Fibroblast of skin of left biceps (primary cell): ENCODE results near the gene KLHL29.

Source experiments
- DNase-seq, 2 experiments: peaks; one replicate each; pipeline ENCODE4 v3.0.0-alpha.2; 2013; ENCODE audit warnings: low read depth in 2 of 2

Gene KLHL29

DNA sequence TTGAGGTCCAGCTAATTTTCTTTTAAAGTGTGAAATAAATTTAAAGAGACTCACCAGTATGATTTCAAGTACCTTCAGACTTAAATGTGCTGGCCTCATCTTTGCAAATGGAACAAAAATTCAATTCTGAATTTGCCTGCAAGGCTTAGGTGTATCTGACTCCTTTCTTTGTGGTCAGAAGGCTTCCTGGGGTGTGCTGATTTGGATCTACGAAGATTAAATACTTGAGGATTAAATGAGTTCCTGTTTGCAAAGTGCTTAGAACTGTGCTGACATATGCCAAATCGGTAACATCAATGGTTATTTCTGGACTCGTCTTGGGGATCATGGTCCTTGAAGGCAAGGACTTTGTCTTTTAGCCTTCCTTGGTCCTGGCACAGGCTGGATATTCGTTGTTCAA, 9.7 kb downstream of the KLHL29 start:
- no peak for DNase-seq

DNA sequence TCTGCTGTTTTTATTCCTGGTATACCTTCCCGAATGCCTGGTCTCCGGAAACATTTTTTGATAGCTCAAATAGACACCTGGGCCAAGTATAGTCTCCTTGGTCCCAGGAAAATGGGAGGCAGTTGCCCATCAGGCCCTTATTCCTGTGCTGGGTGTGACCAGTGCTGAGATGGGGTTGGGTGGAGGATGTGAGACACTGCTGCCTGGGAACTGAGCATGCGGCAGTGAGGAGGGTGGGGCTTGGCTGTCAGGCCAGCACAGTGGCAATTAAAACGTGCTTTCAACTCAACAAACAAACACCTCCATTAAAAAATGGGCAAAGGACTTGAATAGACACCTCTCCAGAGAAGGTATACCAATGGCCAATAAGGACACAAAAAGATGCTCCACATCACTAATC, 12.5 kb downstream of the KLHL29 start:
- DNase-seq: no peak

DNA sequence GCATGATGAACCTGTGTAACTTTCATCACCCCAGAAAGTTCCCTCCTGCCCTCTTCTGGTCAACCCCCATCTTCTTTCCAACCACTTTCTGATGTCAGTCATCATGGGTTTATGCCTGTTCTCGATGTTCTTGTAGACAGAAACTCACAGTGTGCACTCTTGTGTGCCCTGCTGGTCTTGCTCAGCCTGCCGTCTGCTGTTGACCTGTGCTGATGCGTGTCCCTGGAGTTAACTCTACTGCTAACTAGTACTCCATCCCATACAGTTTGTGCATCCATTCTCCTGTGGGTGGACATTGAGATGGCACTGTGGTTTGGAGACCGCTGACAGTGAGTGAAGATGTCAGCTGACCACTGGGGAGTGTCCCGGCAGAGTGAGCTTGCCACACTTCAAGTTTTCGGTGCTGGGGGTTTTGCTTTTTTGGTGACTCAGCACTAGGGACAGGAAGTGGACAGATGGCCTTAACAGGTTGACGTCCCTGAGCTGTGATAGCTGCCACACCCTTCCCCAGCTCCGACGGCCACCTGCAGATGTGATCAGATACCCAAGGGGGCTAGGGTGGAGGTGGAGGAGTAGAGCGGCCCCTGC, 14.8 kb downstream of the KLHL29 start:
- no peak for DNase-seq

DNA sequence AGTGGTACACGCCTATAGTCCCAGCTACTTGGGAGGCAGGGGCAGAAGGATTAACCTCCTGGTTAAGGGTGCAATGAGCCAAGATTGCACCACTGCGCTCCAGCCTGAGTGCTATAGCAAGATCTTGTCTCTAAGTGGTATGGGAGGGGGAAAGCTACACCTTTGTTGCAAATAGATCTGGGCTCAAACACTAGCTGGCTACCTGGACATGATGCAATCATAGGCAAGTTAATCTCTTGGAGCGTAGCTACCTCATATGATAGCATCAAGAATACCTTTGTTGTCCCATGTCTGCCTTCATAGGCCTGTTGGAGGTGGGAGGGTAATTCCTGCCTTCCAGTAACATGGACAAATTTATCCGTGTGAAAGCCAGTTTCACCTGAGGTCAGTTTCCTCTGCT, 15.7 kb downstream of the KLHL29 start:
- DNase-seq: no peak

DNA sequence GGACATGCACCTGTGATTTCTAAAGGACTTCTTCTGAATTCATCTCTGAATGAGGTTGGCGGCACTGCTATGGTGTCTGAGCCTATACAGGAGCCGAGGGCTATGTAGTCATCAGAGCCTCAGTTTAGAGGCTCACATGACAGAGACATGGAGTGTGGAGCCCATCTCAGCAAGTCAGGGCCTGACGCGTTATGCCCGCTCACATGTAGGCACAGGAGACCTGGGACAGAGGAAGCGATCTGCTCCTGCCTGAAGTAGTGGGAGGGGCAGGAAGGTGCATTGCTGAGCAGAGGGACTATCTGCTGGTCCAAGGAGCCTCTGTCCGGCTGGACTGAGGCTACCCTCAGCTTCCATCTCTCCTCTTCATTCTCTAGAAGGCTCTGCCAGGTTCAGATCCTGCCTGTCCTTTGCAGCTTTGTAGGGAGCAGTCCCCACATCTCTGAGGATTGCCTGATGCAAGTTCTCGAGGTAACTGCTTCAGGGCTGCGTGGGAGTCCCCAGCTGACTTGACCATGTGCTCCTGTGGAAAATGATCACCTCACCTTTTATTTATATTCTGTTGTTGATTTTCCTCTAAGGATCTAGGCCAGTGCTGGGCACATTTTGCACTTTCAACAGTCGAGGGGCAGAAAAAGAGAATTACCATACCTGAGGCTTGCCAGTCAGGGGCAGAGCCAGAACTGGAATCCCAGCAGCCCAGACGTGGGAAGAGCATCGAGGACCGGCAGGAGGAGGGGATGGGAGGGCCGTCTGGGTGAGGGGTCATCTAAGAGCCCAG, 16.6 kb downstream of the KLHL29 start:
- DNase-seq: no peak

DNA sequence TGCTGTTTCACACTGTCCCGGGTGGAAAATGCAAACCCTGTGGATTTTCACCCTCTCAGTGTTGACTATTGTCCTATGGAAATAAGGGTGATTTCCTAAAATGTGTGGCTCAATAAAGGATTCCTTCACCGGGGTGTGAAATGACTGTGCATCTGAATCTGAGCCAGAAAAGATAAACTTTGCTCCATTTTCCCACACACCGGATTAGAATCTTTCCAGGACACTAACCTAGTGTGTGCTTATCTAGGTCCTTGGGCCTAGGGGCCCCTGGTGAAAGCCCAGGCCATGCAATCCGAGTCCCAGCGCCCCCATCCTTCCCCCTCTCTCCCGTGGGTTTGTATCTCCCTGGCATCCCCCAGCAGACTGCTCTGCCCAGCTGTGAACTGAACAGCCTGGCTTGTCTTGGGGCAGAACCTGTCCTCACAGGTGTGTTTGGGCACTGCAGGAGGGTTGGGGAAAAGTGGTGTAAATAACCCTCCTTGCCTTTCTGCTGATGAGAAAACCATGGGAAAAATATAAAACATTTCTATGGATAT, 17.3 kb downstream of the KLHL29 start:
- DNase-seq: no peak

DNA sequence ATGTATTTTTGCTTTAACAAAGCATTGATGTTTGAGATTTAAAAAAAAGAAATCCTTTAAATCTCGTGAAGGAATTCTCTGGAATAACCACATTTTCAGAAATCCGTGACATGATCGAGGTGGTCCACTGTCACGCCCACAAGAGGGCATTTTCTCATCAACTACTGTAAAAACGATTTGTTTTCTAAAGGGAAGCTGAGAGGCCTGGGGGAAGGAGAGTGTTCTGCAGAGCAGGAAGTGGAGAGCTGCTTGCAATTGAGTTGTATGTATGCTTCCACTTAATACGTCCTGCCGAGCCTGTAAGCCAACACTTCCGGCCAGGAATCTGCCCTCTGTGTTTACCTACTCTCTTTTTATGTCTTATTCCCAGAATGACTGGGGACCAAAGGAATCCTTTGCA, 19.4 kb downstream of the KLHL29 start:
- peak; percentile 55 to 61 for DNase-seq

DNA sequence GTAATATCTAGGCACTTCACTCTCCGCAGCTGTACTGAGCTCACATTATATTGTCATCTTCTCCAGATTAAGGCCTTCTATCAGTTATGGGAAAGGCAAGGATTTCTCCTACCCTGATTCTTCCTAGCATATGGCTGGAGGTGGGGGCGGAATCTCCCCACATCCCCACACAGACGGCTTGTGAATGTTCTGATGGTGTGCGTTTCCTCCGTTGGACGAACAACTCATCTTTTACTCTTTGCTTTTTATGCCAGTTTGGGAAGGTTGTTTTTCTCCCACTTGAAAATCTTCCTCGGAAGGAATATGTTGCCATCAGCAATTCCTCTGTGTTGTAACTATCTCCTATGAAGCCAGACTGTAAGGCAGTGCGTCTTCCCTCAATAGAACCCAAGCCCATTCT, 24.3 kb downstream of the KLHL29 start:
- DNase-seq: no peak

DNA sequence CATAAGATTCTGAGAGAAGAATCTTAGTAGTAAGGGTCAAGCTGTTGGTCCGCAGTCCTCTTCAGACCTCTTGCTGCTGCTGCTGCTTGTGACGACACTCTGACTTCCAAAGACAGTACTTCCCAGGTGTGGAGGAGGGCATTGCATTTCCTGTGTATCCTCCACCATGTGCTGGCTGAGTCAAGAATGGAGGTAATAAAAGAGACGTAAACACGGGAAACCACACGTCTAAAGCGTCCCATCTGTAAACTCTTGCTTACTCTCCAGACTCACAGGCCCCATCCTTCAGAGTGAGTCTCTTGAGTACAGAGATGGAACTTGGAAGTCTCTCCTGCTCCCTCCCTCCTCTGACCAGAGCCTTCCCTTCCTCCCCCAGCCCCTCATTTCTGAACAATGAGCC, 25.6 kb downstream of the KLHL29 start:
- no peak for DNase-seq

DNA sequence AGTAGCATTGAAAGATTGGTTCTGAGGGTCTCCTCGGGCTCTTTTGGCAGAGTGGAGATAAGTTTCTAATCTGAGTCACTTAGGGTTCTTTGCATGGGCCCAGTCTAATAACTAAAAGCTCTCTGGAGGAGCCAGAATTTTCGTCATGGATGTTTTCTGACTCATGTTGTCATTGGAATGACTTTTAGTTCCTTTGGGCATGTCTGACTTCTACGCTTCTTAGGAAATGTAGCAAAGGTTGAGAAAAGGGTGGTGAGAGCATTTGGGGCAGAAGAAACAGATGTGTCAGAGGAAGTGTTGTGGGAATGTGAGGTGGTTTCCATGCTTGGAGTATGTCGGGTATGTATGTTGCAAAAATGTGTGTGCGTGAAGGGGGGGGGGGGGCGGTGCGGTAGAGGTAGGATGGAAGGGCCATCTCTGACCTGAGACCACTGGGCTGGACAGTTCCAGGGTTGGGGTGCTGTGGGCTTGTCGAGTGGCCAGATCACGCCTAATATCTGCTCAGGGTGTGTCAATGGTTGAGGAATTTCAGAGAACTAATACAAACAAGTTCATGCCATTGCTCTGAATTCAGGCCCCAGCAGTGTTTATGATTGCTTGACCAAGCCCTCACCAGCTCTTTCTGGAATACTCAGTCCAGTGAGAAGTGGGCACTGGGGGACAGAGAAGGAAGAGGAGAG, 26.9 kb downstream of the KLHL29 start:
- peak; percentile 82 to 84 for DNase-seq

DNA sequence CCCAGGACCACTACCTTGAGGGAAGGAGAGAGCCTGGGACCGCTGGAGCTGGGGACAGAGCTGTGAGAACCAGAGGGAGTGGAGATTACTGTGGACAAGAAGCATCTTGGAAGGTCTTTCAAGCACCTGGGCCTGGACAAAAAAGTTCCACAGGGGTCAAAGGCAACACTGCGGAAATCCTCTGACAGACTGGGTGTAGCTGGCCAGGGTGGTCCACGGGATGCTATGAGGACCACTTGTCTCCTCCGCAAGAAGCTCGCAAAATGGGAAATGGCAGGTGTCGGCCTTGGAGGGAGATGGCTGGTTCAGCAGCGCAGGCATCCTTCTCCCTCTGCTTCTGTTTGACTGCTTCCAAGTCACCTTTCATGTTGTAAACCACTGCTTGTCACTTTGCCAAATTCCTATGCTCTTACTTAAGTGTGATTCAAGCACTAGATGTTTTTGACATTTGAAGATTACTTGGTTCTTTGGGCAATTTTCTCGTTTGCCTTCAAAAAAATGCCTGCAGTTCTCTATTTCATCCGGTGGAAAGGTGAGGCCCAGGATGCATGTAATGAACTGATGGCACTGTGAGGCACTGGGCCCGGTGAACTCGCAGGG, 27.7 kb downstream of the KLHL29 start:
- no peak for DNase-seq

DNA sequence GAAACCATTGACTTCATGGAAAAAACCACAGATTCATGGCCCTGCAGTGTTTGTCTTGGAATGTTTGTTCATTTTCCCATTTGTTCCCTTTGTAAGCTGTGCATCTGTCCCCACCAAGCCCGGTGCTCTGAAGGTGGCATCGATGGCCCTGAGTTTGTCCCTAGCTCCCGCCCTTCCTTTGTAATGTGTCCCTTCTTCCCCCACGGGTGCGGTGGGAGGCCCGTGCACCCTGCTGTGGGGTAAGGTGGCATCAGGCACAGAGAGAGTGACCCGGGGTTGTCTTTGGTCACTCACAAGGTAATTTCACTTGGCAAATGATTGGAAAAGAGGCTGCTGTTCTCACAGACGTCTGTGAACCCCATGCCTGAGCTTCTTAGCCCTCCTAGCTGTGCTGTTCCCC, 28.7 kb downstream of the KLHL29 start:
- no peak for DNase-seq

DNA sequence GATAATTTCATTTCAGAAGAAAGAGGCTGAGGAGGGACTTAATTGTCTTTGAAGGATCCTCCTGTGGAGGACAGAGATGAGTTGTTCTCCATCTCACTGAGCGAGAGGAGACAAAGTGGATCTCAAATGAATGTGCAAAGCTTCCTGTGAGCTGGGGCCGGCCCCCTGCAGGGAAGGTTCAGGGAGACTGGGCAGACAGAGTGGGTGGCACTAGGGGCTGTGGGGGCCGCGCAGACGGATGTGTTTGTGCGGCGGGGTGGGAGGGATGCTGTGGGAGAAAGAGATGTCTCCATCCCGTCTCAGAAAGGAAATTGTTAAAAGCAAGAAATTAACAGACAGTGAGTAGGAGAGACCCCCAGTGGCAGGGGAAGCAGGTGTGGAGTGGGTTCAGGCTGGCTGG, 29.1 kb downstream of the KLHL29 start:
- no peak for DNase-seq

DNA sequence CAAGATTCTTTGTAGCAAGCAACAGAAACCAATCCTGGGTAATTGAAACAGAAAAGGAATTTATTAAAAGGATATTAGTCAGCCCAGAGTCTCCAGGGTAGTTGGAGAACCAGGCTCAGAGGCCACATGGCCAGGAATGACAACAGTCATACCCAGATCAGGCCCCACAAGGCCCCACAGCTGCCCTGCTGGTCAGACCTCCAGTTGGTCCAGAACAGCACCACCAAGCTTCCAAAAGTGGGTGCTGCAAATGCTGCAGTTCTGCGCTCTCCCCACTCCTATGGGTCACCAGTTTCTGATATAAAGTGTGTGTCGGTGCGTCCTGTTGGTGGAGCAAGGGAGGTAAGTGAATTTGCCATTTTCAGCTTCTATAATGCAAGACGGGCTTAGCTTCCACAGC, 29.9 kb downstream of the KLHL29 start:
- no peak for DNase-seq

DNA sequence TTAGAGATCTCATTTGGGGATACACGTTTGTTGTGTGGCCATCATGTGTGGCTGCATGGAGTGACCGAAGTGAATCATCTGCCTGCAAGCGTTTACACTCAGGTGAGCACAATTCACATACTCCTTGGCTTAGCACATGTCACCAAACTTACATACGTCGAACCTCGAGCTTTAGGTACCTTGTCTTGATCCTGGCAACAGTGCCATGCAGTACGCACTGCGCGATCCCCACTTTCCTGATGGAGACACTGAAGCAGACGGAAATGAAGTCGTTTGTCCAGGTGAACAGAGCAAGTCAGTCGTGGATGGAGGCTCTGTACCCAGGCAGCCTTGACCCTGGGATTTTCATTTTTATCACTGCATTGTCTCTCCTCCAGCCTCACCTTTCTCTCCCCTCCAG, 32.3 kb downstream of the KLHL29 start:
- no peak for DNase-seq

DNA sequence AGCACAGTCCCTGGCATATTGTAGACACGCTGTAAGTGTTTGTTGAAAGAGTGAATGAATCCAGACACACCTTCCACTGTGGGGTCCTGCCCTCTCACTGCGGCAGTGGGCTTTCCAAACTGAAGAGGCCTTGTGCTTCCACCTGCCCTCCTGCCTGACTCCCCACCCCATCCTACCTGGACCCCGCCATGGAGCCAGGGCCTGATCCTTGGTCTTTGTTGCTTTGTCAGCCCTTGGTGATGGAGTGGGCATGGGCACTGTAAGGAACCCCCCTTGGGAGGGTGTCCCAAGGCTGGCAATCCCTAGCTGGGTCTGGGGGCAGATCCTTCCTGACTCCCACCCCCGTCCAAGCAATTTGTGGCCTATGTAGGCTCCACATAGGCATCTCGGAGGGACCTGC, 33.1 kb downstream of the KLHL29 start:
- DNase-seq: no peak

DNA sequence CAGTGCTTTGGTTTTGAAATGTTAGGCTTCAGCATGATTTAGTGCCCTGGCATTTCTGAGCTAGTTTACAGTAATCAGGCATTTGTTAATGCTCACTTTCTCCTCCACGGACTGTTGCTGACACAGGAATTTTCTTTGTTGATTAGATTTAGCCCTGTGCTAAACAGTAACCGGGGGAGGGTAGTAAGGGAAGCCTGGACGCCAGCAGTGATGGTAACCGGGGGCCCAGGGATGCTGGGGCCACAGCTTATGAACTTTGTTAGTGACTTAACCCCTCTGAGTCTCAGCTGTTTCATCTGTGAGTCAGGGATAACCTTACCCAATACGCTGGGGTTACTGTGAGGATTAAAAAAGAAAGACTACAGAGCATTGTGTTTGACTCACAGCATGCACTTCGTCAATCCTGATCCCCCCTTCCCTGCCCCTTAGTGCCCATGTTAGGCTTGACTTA, 33.5 kb downstream of the KLHL29 start:
- no peak for DNase-seq

DNA sequence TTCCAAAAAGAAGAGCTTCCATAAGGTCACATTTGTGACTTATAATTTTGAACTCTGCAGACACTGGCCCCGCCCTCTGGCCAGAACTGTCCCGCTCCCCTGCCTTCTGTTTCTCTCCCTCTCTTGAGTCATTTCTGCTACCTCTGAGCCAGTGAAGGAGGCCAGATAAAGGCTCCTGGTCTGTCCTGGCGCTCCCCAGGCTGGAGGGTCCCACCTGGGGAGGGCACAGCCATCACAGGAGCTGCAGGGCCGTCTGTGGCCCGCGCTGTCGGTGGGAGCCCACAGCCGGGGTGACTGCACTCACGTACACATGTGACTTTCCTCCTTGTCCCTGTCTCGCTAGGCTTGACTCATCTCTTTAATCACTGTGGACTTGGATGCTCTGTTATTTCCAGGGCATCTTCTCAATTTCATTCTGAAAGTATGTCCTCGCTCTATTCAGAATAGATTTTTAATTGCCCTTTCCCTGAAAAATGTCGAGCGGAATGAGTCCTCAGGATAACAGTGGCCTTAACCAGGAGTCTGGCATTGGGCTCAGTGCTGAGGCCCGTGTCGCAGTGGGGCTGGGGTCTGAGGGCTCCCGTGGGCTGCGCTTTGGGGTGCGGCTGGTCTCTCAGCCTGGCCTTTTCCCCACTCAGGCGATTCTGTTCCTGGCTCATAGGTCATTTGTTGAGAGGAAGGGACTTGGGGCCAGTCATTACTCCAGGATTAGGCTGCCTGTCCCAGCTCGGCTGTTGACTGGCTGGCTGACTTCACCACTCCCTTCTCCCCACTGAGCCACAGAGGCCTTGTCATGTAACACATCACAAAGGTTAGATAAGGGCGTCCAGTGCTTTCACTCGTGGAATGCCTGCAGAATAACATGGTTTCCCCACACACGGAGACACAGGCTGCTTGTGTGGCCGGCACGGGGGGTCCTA, 34.5 kb downstream of the KLHL29 start:
- no peak for DNase-seq

DNA sequence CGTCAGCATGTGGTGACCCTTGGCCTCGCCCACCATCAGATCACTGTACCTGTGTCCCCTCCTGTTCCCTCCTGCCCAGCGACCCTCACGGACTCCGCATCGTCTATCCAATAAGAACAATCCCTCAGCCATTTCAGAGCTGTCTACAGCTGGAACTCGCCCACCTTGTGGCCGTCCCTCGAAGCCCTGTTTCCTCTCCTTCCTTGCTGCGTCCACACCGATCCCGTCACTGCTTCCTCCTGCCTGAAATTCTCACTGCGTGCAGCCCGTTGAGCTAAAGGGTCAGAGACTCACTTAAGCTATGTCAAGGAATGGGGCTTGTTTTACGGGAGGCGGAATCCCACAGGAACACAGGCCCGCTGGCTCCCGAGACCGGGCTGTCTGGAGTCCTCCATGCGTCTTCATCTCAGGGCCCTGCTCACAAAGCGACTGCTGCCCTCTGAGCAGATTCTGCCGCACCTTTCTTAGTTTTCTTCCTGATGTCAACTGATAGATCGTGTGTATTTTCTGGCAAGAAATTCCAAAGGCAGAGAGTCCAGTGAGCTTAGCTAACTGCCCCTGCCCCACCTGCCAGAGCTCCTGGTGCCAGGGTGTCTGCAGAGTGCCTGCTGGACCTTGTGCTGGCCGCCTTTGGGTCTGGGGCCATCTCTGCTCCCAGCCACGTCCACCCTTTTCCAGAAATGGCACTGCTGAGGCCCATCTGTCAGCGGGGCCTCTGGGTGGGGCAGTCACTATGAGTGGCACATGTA, 35.3 kb downstream of the KLHL29 start:
- no peak for DNase-seq

DNA sequence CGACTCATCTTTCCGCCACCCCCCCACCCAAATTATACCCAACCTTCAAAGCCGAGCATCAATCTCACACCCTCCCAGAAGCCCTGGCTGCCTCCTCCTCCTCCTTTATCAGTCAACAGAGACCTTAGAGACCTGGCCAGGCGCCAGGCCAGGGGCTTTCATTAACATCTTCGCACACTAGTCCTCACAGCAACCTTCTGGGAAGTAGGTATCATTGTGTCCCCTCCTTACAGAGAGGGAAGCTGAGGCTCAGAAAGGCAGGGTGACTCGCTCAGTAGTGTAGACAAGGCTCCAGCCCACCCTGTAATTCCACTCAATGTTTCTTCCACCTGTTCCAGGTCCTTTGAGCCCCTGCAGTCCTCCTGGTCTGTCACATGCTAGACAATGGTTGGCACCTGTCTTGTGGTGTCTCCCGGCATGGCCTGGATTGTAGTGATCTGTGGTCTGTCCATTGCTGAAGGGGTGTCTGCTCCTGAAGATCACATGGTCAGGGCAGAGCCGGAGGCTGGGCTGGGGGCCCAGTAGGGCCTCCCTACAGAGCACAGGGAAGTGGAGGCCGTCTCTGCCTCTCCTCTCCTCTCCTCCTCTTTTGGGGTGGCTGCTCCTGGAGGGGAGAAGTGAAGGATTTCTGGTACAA, 36.0 kb downstream of the KLHL29 start:
- DNase-seq: no peak
